Fibroblast of upper back skin (primary cell): ENCODE data around the gene NAA38.
"Not testable (repeated sequence)": the region's sequence is repeated elsewhere in the genome, so short reads cannot be mapped to it uniquely, and the experiment has no call there.

ENCODE experiments used
- DNase-seq: peaks from one replicate; pipeline ENCODE4 v3.0.0-alpha.2; 2013

Gene NAA38

DNA sequence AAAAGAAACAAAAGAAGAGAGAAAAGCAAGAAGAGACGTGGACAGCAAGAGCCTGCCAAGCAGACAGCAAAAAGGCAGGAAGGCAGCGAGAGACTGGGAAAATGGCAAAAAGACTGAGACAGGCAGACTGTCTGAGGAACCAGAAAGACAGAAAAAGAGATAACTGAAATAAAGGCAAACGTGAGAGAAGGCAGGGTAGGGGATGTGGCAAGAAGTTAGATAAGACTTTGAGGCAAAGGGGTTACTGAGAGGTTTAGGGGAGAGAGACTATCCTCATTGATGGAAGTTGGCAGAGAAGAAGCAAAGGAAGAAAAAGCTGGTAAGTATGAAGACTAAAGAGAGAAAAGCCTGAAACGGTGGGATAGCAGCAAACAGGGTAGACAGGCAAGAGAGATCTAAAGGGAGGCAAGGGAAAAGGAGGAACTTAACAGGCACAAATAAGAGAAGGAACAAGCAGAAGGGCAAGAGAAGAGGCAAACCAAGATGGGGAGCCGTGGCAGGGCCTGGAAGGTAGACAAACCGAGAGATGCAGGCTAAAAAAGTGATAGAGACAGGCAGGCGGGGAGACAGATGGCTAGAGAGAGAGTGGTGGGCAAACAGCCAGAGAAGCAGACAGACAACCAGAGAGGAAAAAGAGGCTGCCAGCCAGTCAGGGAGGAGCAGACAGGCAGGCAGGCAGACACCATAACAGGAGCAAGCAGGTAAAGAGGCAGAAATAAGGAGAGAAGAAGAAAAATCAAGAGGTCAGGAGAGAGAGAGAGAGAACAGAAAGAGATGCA, 24.1 kb upstream of the NAA38 start:
- DNase-seq: peak; percentile 38

DNA sequence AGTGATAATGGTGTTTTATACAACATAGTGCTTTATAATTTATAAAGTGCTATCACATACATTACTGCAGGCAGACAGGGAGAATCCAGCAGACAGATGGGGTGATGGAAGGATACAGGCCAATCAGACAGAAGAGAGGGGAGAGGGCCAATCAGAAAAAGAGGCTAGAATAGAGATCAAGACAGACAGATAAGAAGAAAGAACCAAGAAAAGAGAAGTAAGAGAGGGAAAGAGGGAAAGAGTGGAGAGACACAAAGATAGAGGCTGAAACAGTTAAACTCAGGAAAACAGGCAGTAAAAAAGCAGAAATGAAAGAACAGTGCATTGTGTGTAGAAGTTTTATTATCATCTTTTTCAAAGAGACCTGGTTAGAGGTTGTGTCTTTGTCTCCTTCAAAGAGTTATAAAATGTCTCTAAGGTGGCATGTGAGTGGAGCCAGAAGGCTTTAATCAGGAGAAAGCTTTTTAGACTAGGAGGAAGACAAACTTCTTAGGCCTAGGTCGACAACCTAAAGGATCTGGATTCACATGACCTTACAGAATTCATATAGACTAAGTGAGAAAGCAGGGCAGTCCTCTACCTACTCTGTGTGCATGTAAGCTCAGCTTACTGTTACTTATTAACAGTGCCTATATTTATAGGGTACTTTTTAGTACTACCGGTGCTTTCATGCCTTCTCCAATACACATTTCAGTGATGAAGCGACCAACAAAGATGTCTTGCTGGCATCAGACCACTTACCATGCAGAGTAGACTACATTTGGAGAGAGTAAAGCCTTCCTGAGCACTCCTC, 22.9 kb upstream of the NAA38 start:
- DNase-seq: no peak

DNA sequence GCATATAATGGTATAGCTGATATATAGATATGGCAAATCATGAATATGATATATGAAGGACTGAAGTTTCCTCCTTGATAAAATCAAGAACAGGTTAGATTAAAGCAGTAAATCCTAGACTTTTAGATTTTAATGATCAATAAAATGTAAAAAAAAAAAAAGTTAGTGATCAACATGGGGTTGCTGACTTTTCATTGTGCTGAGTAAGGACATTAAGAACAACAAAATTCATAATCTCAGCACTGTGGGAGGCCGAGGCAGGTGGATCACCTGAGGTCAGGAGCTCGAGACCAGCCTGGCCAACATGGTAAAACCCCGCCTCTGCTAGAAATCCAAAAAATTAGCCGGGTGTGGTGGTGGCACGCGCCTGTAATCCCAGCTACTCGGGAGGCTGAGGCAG, 20.9 kb upstream of the NAA38 start:
- DNase-seq: no peak

DNA sequence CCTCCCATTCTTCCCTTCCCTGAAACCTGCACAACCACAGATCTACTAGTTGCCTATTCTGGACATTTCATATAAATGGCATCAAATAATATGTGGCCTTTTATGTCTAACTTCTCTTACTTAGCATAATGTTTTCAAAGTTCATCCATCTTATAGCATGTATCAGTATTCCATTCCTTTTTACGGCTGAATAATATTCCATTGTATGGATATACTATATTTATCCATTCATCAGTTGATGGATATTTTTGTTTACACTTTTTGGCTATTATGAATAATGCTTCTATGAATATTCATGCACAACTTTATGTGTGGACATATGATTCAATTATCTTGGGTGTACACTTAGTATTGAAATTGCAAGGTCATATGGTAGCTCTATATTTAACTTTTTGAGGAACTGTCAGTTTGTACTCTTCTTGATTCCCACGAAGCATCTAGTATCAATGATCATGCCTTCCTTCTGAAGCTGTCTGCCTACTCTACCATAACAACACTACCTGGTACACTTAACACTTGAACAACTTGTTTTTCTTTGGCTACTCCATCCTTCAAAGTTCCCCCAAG, 18.5 kb upstream of the NAA38 start:
- DNase-seq: no peak

DNA sequence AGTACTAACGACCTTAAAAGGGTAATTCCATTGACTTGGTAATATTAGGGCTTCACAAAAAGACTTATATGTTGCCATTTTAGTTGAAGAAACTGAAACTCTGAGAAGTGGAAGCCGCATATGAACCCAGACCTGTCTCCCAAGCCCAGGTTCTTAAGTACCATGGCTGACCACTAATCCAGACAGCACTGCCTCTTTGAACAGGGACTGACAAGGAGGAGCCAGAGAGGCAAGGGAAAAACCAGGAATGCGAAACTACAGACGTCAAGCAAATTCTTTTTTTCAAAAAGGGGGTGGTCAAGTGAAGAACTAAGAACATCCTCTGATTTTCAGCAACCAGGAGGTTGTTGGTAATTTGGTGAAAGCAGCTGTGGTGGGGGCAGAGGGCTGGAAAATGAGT, 15.7 kb upstream of the NAA38 start:
- no peak for DNase-seq

DNA sequence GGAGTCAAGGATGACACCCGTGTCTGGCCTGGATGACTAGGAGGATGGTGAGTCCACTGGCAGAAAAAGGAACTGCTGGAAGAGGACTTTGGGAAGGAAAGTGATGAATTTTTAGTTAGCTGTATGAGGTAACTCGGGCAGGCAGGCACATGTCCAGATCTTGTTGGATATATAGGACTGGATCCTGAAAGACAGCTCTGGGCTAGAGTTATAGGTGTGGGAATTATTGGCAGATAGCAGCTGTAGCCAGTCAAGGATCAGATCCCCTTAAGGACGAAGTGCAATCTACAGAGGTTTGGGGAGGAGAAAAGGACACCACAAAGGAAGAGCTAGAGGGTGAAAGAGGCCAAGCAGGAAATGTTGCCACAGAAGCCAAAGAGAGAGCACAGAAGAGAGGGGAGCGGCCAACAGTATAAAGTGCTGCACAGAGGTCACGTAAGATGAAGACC, 10.5 kb upstream of the NAA38 start:
- no peak for DNase-seq

DNA sequence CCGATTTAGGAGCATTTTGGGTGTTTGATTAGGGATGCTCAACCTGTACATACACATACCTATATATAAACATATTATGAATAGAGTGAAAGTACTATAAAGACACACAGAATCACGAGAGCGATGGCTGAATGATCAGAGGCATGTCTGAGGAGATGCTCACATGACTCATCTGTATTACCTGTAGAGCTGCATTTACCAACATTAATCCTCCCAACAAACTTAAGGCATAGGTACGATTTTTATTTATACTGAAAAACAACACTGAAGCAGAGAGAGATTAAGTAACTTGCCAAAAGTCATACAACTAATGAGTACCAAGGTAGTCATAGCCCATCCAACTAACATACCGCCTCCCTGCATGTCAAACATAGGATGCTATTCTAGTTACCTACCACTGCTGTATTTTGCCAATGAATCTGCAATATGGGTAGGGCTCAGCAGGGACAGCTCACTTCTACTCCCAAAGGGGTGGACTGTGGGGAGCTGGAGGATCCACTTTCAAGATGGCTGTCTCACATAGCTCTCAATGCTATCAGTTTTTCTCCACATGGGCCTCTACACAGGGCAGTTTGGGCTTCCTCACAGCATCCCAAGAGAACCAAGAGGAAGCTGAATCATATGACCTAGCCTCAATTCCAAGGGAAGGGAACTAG, 7.8 kb upstream of the NAA38 start:
- no peak for DNase-seq

DNA sequence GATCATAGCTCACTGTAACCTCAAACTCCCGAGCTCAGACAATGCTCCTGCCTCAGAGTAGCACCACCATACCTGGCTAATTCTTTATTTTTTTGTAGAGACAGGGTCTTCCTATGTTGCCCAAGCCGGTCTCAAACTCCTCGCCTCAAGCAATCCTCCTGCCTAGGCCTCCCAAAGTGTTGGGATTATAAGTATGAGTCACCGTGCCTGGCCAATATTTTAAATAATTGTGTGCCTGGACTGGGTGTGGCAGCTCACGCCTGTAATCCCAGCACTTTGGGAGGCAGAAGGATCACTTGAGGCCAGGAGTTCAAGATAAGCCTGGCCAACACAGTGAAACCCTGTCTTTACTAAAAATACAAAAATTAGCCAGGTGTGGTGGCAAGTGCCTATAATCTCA, 7.0 kb upstream of the NAA38 start:
- not testable (repeated sequence) for DNase-seq

DNA sequence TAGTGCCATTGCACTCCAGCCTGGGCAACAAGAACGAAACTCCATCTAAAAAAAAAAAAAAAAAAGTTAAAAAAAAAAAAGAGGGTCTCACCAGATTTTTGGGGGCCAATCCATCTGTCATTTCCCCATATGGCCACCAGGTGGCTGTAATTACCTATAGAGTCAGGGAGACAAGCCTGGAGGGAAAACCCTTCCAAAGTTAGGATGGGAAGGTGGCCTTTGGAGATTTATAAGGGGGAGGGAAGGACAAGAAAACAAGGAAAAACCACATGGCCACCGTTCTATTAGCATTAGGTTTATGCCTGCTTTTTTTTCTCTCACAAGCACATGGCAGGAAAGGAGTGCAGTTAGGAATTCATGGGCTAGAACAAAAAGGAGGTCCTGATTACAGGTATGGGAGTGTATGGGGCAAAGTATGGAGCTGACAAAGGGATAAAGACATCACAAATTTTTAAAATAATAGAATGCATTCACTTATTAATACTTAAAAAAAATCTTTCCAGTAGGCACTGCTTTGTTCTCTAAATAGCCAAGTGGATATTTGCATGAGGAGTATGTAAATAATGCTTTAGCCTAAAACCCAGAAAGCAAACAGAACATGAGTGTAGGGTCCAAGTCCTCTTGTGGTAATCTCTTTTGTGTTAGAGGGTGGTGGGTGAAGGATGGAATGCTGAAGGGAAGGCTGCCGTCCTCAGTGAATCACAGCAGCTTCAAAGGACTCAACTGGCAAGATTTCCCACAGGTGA, 5.5 kb upstream of the NAA38 start:
- DNase-seq: peak; percentile 73

DNA sequence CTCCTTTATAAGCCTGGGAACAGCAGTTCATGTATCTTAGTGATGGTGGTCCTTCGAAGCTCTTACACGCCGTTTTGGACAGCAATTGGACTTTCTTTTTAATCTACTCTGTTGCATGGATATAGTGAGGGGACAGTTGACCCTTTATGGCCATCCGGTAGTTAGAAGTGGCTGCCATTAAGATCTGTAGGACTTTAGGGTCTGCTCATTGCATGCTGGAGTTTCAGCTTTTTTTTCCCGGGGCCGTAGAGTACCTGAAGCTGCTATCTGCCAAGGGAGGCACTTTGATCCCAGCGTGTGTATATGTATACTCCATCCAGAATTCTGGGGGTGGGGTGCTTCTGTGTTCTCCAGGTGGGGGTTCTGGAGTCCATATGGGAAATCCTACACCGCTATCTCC, 1.7 kb upstream of the NAA38 start:
- DNase-seq: no peak

DNA sequence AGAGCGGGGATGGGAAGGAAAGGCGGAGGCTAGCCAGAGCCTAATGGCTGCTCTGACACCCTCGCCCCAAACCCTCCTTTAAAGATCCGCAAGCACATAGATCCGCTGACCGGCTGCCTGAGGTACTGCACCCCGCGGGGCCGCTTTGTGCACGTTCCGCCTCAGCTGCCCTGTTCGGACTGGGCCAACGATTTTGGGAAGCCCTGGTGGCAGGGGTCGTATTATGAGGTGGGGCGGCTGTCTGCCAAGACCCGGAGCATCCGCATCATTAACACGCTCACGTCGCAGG, 1.1 kb upstream of the NAA38 start:
- DNase-seq: peak; percentile 42

DNA sequence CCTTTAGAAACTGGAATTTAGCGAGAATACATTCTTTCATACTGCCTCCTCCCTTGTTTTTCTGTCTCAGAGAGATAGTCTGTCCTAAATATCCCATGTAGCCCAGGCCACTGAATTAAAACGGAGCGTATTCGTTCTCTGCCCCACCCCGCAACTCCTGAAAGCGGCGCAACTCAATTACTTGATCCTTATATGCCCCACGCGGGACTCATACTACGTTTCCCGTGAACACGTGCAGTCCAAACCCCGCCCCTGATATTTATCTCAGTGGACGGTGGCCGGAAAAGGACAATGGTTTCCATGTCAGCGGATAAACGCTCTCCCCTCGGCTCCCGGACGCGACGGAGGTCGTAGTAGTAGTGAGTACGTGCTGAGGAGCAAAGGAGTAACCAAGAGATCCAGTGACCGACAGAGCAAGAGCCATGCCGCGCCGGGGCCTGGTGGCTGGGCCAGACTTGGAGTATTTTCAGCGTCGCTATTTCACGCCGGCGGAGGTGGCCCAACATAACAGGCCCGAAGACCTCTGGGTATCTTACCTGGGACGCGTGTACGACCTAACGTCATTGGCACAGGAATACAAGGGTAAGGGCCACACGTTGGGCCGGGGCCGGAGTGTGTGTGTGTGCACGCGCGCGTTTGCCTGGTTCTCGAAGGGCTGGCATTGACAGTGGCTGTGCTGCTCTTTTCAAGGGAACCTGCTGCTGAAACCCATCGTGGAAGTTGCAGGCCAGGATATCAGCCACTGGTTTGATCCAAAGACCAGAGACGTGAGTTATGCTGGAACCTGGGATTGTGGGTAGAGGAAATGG, 558 bp upstream of the NAA38 start, which contains the start of gene CYB5D1:
CYB5D1 (plus strand) TSS at position 291 of the 809 bp plus-strand sequence; CDS start at position 423, 132 bp downstream.
- DNase-seq: peak; percentile 93

DNA sequence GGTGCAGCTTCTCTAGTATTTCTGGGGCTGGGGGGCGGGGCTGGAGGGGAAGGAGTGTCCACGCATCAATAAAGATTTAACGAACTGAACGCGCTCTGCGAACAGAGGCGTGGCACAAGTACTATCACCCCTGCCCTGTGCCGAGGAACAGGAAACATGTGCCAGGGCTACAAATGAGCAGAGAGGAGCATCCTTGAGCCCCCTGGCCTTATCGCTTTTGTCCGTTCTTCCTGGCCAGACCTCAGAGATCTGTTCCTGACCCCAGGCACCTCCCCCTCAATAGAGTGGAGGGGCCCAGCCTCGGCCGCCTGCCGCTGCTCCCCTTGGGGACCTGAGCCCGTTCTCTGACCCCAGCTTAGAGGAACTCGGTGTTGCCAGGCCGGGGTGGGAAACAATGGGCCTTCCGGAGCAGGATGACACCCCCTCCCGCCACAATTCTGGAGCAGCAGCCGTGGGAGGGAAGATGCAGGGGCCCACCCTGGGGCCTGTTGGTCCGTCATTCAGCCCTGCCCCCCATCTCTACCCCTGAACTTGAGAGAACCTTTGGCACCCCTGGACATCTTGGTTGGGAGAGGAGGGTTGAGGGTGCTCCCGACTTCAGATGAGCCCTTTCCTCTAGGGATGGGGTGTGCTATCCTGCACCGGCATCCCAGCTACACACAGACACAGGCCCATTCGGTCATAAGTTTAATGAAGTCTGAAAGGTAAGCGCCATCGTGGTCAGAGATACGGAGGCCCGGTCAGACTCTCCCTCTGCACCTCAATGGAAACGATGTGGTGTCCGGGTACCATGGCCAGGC, 1.1 kb downstream of the NAA38 start:
- DNase-seq: no peak

DNA sequence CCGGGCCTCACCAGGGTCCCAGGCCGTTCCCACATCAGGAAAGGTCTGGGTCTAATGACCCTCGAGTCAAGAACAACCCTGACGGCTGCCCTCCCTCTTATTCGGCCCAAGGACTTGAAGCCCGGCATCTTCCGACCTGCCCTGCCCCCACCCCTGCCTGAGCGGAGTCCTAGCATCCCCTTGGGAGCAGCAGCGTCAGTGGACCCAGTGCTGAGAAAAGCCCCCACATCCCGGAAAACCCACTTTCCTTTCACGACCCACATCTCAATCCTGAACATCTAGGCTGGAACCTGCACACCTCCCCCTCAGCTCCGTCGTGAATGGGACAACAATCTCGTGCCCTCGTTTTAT, 1.7 kb downstream of the NAA38 start:
- no peak for DNase-seq

DNA sequence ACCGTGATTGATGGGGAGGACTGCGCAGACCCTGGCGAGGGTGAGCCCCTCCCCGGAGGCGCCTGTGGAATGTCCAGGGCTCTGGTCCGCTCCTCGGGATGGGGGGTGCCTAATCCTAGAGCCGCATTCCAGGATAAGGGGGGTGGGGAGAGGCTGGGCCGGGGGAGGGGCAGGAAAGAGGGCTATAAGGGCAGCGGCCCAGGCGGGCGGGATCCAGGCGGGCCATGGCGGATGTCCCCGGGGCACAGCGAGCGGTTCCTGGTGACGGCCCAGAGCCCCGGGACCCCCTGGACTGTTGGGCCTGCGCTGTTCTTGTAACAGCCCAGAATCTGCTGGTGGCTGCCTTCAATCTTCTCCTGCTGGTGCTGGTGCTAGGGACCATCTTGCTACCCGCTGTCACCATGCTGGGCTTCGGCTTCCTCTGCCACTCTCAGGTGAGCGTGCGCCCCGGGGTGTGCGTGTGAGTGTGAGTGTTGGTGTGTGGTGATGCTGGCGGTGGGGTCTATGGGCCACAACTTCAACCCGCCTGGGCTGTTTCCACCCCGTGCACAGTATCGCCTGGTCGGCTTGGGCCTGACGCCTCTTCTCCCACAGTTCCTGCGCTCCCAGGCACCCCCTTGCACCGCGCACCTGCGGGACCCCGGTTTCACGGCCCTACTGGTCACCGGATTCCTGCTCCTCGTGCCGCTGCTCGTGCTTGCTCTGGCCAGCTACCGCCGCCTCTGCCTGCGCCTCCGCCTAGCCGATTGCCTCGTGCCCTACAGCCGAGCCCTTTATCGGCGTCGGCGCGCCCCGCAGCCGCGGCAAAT, 2.3 kb downstream of the NAA38 start, which contains the start of gene TMEM88:
TMEM88 (plus strand) TSS at position 216 of the 809 bp plus-strand sequence; CDS start at position 225, 9 bp downstream.
- DNase-seq: no peak

DNA sequence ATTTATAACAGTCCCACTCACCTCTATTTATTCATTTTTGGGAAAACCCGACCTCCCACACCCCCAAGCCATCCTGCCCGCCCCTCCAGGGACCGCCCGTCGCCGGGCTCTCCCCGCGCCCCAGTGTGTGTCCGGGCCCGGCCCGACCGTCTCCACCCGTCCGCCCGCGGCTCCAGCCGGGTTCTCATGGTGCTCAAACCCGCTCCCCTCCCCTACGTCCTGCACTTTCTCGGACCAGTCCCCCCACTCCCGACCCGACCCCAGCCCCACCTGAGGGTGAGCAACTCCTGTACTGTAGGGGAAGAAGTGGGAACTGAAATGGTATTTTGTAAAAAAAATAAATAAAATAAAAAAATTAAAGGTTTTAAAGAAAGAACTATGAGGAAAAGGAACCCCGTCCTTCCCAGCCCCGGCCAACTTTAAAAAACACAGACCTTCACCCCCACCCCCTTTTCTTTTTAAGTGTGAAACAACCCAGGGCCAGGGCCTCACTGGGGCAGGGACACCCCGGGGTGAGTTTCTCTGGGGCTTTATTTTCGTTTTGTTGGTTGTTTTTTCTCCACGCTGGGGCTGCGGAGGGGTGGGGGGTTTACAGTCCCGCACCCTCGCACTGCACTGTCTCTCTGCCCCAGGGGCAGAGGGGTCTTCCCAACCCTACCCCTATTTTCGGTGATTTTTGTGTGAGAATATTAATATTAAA, 3.1 kb downstream of the NAA38 start:
- no peak for DNase-seq

DNA sequence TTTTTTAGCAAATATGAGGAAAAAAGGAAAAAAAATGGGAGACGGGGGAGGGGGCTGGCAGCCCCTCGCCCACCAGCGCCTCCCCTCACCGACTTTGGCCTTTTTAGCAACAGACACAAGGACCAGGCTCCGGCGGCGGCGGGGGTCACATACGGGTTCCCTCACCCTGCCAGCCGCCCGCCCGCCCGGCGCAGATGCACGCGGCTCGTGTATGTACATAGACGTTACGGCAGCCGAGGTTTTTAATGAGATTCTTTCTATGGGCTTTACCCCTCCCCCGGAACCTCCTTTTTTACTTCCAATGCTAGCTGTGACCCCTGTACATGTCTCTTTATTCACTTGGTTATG, 3.7 kb downstream of the NAA38 start:
- no peak for DNase-seq

DNA sequence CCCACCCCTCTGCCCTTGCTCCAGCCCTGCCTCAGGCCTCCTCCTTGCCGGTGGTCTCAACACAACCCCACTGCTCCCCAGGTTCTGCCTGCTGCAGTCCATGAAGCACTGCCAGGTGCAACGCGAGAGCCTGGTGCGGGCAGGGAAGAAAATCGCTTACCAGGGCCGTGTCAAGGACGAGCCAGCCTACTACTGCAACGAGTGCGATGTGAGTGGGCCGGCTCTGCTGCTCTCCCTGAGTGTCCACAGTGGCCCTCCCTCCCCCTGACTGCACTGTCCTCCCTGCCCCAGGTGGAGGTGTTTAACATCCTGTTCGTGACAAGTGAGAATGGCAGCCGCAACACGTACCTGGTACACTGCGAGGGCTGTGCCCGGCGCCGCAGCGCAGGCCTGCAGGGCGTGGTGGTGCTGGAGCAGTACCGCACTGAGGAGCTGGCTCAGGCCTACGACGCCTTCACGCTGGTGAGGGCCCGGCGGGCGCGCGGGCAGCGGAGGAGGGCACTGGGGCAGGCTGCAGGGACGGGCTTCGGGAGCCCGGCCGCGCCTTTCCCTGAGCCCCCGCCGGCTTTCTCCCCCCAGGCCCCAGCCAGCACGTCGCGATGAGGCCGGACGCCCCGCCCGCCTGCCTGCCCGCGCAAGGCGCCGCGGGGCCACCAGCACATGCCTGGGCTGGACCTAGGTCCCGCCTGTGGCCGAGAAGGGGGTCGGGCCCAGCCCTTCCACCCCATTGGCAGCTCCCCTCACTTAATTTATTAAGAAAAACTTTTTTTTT, 4.3 kb downstream of the NAA38 start:
- no peak for DNase-seq

DNA sequence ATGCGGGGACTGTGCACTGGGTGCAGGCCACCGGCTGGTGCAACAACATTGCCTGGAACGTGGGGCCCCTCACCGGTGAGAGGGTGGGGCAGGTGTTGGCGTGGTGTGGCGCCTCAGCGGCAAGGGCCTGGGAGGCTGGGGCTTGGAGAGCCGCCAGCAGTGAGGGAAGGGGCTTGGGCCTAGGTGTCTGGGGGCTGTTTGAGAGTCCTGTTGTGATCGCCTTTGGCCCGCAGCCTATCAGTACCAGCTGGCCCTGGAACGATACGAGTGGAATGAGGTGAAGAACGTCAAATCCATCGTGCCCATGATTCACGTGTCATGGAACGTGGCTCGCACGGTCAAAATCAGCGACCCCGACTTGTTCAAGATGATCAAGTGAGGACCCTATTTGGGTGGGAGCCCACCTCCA, 5.1 kb downstream of the NAA38 start:
- no peak for DNase-seq
